HFF-Myc (cell line): ENCODE data around the gene OR2L8.

Experiments
- DNase-seq: peaks from one replicate; pipeline ENCODE4 v3.0.0-alpha.2; 2011; ENCODE audit warnings: low read depth; ENCODE audit errors: extremely low read depth
- H3K4me3 ChIP-seq: replicated peaks from 2 replicates; pipeline ENCODE4 v1.5.1; 2011; ENCODE audit warnings: low read depth, mild to moderate bottlenecking, control low read depth, low read length
- CTCF ChIP-seq: IDR thresholded peaks from 2 replicates; pipeline ENCODE4 v1.5.1; 2012; ENCODE audit warnings: mild to moderate bottlenecking, low read depth, low read length, control low read depth; ENCODE audit errors: missing control alignments

Gene OR2L8

GRCh38 chr1:247948558-247948957, at the start of gene OR2L8:
Gene OR2L8 (plus strand): TSS chr1:247948858. CDS start chr1:247948858, 0 bp downstream.
- DNase-seq, result no peak
- no peak for TF ChIP-seq CTCF
- H3K4me3 ChIP-seq, result no peak within 1 kb of the TSS

- DNase-seq, result no peak
- no peak overlapping the region for H3K4me3 ChIP-seq
- TF ChIP-seq CTCF, result no peak
Observed at GRCh38 chr1:247904122-247904521, 44.5 kb upstream of the OR2L8 start.

GRCh38 chr1:247905181-247905580, 43.5 kb upstream of the OR2L8 start:
- no peak for DNase-seq
- H3K4me3 ChIP-seq, result no peak overlapping the region
- TF ChIP-seq CTCF, result no peak

- TF ChIP-seq CTCF, result no peak
- DNase-seq, result no peak
- no peak overlapping the region for H3K4me3 ChIP-seq
Observed at GRCh38 chr1:247905910-247906503, 42.7 kb upstream of the OR2L8 start.

GRCh38 chr1:247906504-247907047, 42.1 kb upstream of the OR2L8 start:
- TF ChIP-seq CTCF, result no peak
- no peak for DNase-seq
- no peak overlapping the region for H3K4me3 ChIP-seq

- no peak for TF ChIP-seq CTCF
Observed at GRCh38 chr1:247908766-247909165, 39.9 kb upstream of the OR2L8 start.

GRCh38 chr1:247913786-247914185, 34.9 kb upstream of the OR2L8 start:
- TF ChIP-seq CTCF, result no peak
- H3K4me3 ChIP-seq, result no peak overlapping the region
- no peak for DNase-seq

More at GRCh38 chr1:247908766-247909165, 39.9 kb upstream of the OR2L8 start:
- H3K4me3 ChIP-seq, result no peak overlapping the region
- no peak for DNase-seq
